ENCODE measurements around the gene RPL32. TPM values are rescaled to one million over a fixed set of nuclear protein-coding genes. Genes with fewer than 3 reads are reported as not detected.

RPL32 gene
- total and polyA plus RNA-seq, 2 of the 4 experiments (the other 2 are of a cell fraction): 566 to 1,856 TPM

GRCh38 chr3:12877040-12877439 is 35.7 kb upstream of the RPL32 start:
- Histone ChIP-seq H3K56ac (ENCODE audit: extremely low read depth, insufficient read depth, low read length) (no peak overlapping the region), H3K4ac (ENCODE audit: low read depth, low read length) (no peak overlapping the region), H2BK20ac (ENCODE audit: low read depth, low read length) (no peak overlapping the region), H2AK9ac (replicated peaks; ENCODE audit: low read depth, low read length, poor library complexity) (no peak overlapping the region), H3K18ac (ENCODE audit: low read depth, low read length) (no peak overlapping the region), H2BK120ac (ENCODE audit: low read depth, low read length) (no peak overlapping the region), H3K23ac (ENCODE audit: low read depth, low read length) (no peak overlapping the region), H2AK5ac (ENCODE audit: low read depth, low read length) (no peak overlapping the region), H4K91ac (ENCODE audit: insufficient read depth, low read depth, low read length) (no peak overlapping the region), H3K36me3 (ENCODE audit: control insufficient read depth, insufficient read depth, low read length) (no peaks in the 10 kb centered on the region), H3K9me1 (ENCODE audit: insufficient read depth, low read length) (no peaks in the 10 kb centered on the region), H4K20me1 (ENCODE audit: insufficient read depth, low read length) (no peaks in the 10 kb centered on the region), H4K8ac (ENCODE audit: low read depth in 2 of 2, low read length in 2 of 2) (no peak overlapping the region), H3K79me1 (ENCODE audit: low read depth in 1 of 2, low read length in 2 of 2) (no peaks in the 10 kb centered on the region), H4K5ac (ENCODE audit: low read depth, low read length) (no peak overlapping the region), H3K4me2 (ENCODE audit: low read depth, low read length) (no peak overlapping the region), H2BK15ac (ENCODE audit: low read depth, low read length) (no peak overlapping the region), H3K27me3 (ENCODE audit: control insufficient read depth, insufficient read depth, low read length) (peaks cover 36% of the 10 kb centered on the region), H3K4me3 (ENCODE audit: insufficient read depth, low read depth, low read length) (no peak overlapping the region), H3K27ac (ENCODE audit: insufficient read depth, low read length) (no peak overlapping the region), H3K4me1 (ENCODE audit: control insufficient read depth, insufficient read depth, low read length) (no peaks in the 10 kb centered on the region), H2AFZ (replicated peaks; ENCODE audit: low read length, poor library complexity) (no peak overlapping the region), H2BK5ac (ENCODE audit: low read depth, low read length, poor library complexity, severe bottlenecking) (no peak overlapping the region), H3K9me3 (ENCODE audit: control insufficient read depth, insufficient read depth, low read length) (no peaks in the 10 kb centered on the region), H3K14ac (replicated peaks; ENCODE audit: low read depth, low read length) (no peak overlapping the region), H3K9ac (ENCODE audit: low read depth, low read length) (no peak overlapping the region)
- WGBS, 2 experiments (ENCODE audit: extremely low coverage in 2 of 2, insufficient read length in 1 of 2): no CpG with 5 or more reads among the region's 7 CpGs
- CTCF ChIA-PET: no interaction called here
- POLR2A ChIA-PET (ENCODE audit: unreplicated experiment): no interaction called here
- no peak for TF ChIP-seq POLR2A (IDR thresholded peaks at IDR 0.05; ENCODE audit: low read depth, low read length)
- TF ChIP-seq MAFK (IDR thresholded peaks at IDR 0.05; ENCODE audit: low read depth, low read length): no peak
- no peak for TF ChIP-seq SMC3 (IDR thresholded peaks at IDR 0.05; ENCODE audit: low read depth, low read length)
- no peak for TF ChIP-seq NFE2L2 (IDR thresholded peaks at IDR 0.05; ENCODE audit: low read depth, low read length)
- TF ChIP-seq BHLHE40 (IDR thresholded peaks at IDR 0.05; ENCODE audit: low read depth, low read length): no peak
- no peak for TF ChIP-seq RFX5 (IDR thresholded peaks at IDR 0.05; ENCODE audit: low read depth, low read length)
- no peak for TF ChIP-seq CEBPB (IDR thresholded peaks at IDR 0.05; ENCODE audit: low read depth, low read length)
- TF ChIP-seq ELK1 (IDR thresholded peaks at IDR 0.05; ENCODE audit: borderline replicate concordance, low read depth, low read length): no peak
- TF ChIP-seq FOS (IDR thresholded peaks at IDR 0.05; ENCODE audit: low read depth, low read length): no peak
- TF ChIP-seq RCOR1 (IDR thresholded peaks at IDR 0.05; ENCODE audit: insufficient replicate concordance, low read length): no peak
- no peak for TF ChIP-seq RAD21 (IDR thresholded peaks at IDR 0.05; ENCODE audit: low read length)
- no TSS peak for BruUV-seq (replicated peaks)
- intact Hi-C loops (cut with micrococcal nuclease) (no loop called here), in situ Hi-C loops (cut with MboI; ENCODE audit: low sequenced_read_pairs) (loop anchor here (25.0 kb wide), 1 partner anchor 740 kb away; no protein-coding TSS in a partner anchor), dilution Hi-C loops (cut with HindIII; ENCODE audit: low sequenced_read_pairs, unreplicated experiment) (no loop called here)
- no peak for ATAC-seq (ENCODE audit: low read depth)
- no peak for DNase-seq
